Daoy (cell line): ENCODE results near the gene RNASE7. TPM values are rescaled to one million over a fixed set of nuclear protein-coding genes. Genes with fewer than 3 reads are reported as not detected.

Source experiments
- DNase-seq: peaks from one replicate; pipeline ENCODE4 v3.0.0-alpha.2; 2015; ENCODE audit warnings: low read depth
- total RNA-seq: library from RNA; depleted of rRNA; stranded (reverse); fragments of >200 nt; shearing (Covaris generic); gene quantifications from 2 replicates; pipeline ENCODE4 v1.2.3, GENCODE V29; 2014

The RNASE7 gene
- total RNA-seq, 1 experiment from 2014 or later: not detected

GRCh38 chr14:21068521-21069387 lies 26.6 kb downstream of the RNASE7 start:
- DNase-seq: peak; percentile 72

GRCh38 chr14:21069388-21070082 lies 27.4 kb downstream of the RNASE7 start:
- DNase-seq: peak; percentile 78

- peak; percentile 78 for DNase-seq
Measured at GRCh38 chr14:21070083-21070609, 28.0 kb downstream of the RNASE7 start, which contains the start of gene ARHGEF40. ARHGEF40 (plus strand) TSS chr14:21070304; CDS start chr14:21070397, 93 bp downstream.

GRCh38 chr14:21070610-21071224 lies 28.6 kb downstream of the RNASE7 start:
- peak; percentile 73 for DNase-seq

GRCh38 chr14:21071225-21072030 lies 29.3 kb downstream of the RNASE7 start:
- peak; percentile 99 for DNase-seq

- DNase-seq: peak; percentile 68
Measured at GRCh38 chr14:21072031-21072473, 29.9 kb downstream of the RNASE7 start.

GRCh38 chr14:21072781-21073339 lies 30.7 kb downstream of the RNASE7 start:
- DNase-seq: no peak

GRCh38 chr14:21073921-21074320 lies 31.8 kb downstream of the RNASE7 start:
- DNase-seq: no peak

- no peak for DNase-seq
Measured at GRCh38 chr14:21074398-21075272, 32.5 kb downstream of the RNASE7 start.

GRCh38 chr14:21075719-21076437 lies 33.7 kb downstream of the RNASE7 start:
- no peak for DNase-seq

- DNase-seq: no peak
Measured at GRCh38 chr14:21077672-21078071, 35.5 kb downstream of the RNASE7 start.

- no peak for DNase-seq
Measured at GRCh38 chr14:21078287-21078686, 36.1 kb downstream of the RNASE7 start.

GRCh38 chr14:21078726-21079125 lies 36.6 kb downstream of the RNASE7 start:
- no peak for DNase-seq

GRCh38 chr14:21081521-21082142 lies 39.5 kb downstream of the RNASE7 start:
- no peak for DNase-seq

GRCh38 chr14:21083565-21084325 lies 41.6 kb downstream of the RNASE7 start:
- no peak for DNase-seq

GRCh38 chr14:21084396-21084795 lies 42.2 kb downstream of the RNASE7 start:
- no peak for DNase-seq

- DNase-seq: peak; percentile 75
Measured at GRCh38 chr14:21084998-21085853, 43.1 kb downstream of the RNASE7 start.
